Muscle layer of duodenum (tissue), 2 donors: Measurements from ENCODE around the gene ZNF599.

ENCODE experiments used
- H3K27ac ChIP-seq: one replicate; pipeline ENCODE4 v1.7.0; 2013; ENCODE audit warnings: mild to moderate bottlenecking, low read length
- H3K27me3 ChIP-seq: one replicate; pipeline ENCODE4 v1.7.0; 2013; ENCODE audit warnings: low read depth, mild to moderate bottlenecking, control low read depth, low read length
- H3K36me3 ChIP-seq, 2 donors: one replicate each; pipeline ENCODE4 v1.7.0; 2013; ENCODE audit warnings: low read length in 2 of 2, control low read depth in 1 of 2, mild to moderate bottlenecking in 1 of 2; ENCODE audit not compliant: insufficient read depth in 2 of 2, control insufficient read depth in 1 of 2
- H3K4me1 ChIP-seq, 2 donors: one replicate each; pipeline ENCODE4 v1.7.0; 2013; ENCODE audit warnings: low read length in 2 of 2, mild to moderate bottlenecking in 2 of 2, control low read depth in 1 of 2, moderate library complexity in 1 of 2; ENCODE audit not compliant: insufficient read depth in 2 of 2, control insufficient read depth in 1 of 2
- H3K4me3 ChIP-seq, 2 donors: one replicate each; pipeline ENCODE4 v1.7.0; 2013; ENCODE audit warnings: low read length in 2 of 2, low read depth in 1 of 2, mild to moderate bottlenecking in 1 of 2
- H3K9me3 ChIP-seq, 2 donors: one replicate each; pipeline ENCODE4 v1.7.0; 2013; ENCODE audit warnings: low read length in 2 of 2, control low read depth in 1 of 2, mild to moderate bottlenecking in 1 of 2; ENCODE audit not compliant: control insufficient read depth in 1 of 2
- donor health status: healthy.

The ZNF599 gene

GRCh38 chr19:34712395-34713261 is 60.4 kb downstream of the ZNF599 start:
- Histone ChIP-seq H3K4me1 (no peaks in the 10 kb centered on the region), H3K27me3 (no peaks in the 10 kb centered on the region), H3K27ac (no peak overlapping the region), H3K36me3 (no peaks in the 10 kb centered on the region), H3K9me3 (peaks cover 0 to 4% of the 10 kb centered on the region in 2 donors), H3K4me3 (no peak overlapping the region)

GRCh38 chr19:34711890-34712289 is 61.1 kb downstream of the ZNF599 start:
- no peaks in the 10 kb centered on the region for H3K4me1 ChIP-seq
- H3K4me3 ChIP-seq: no peak overlapping the region
- no peaks in the 10 kb centered on the region for H3K27me3 ChIP-seq
- no peaks in the 10 kb centered on the region for H3K36me3 ChIP-seq
- no peak overlapping the region for H3K27ac ChIP-seq
- peaks cover 0 to 8% of the 10 kb centered on the region in 2 donors for H3K9me3 ChIP-seq
